HG03159 (cell line): ENCODE data around the gene ITGB3.
"Not testable (repeated sequence)": the region's sequence is repeated elsewhere in the genome, so short reads cannot be mapped to it uniquely, and the experiment has no call there.

Source experiments
- ATAC-seq: cut with Tn5 transposase; IDR thresholded peaks from one replicate; pipeline ENCODE4 v1.9.1; 2021; ENCODE audit warnings: mild to moderate bottlenecking, moderate library complexity; ENCODE audit not compliant: unreplicated experiment

Gene ITGB3

DNA sequence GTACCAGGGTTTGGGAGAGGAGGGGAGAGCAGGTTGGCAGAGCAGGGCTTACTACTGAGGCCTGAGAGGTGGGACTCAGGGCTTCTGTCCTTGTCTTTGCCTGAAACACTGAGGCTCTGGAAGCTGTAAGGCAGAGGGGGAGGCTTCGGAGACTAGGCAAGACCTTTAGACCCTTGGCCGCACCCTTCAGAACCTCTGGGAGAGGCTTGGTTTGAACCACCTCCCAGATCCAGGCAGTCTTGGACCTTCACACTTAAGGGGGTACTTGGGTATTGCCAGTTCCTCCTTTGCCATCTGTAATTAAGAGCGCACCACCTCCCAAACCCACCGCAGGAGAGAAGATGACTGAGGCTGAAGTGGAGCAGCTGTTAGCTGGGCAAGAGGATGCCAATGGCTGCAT, 31.6 kb upstream of the ITGB3 start:
- ATAC-seq, result no peak

DNA sequence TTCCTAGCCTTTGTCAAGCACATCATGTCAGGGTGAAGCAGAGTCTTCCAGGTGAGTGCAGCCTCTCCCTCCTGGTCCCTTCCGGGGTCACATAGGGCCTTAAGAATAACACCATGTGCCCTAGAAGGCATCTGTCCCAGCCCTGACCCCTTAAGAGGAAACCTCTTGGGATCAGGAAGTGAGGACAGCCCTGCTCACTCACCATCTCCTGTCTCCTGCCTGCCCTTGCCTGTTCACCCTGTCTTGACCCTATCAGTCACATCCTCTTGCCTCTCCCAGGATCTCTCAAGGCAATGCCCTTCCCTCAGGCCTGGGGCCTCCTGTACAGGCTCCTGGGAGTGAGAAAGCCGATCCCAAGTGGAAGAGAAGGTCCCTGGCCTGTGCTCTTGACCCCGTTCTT, 30.6 kb upstream of the ITGB3 start:
- no peak for ATAC-seq

DNA sequence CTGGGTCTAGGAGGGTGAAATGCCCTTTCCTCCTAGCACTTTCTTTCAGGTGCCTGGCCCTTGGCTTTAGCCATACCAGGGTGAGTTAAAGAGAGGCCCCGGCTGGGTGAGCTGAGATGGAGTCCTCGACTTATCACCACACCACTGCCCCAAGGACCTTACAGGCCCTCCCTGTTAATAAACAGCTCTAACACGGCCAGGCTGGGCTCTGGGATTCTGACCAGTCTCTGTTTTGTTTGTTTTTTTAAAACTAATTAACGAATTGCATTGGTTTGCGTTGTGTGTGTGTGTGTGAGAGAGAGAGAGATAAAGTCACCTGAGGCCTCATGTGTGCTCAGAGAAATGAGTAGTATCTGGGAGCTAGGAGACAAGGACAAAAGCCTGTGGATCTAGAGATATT, 30.2 kb upstream of the ITGB3 start:
- no peak for ATAC-seq

DNA sequence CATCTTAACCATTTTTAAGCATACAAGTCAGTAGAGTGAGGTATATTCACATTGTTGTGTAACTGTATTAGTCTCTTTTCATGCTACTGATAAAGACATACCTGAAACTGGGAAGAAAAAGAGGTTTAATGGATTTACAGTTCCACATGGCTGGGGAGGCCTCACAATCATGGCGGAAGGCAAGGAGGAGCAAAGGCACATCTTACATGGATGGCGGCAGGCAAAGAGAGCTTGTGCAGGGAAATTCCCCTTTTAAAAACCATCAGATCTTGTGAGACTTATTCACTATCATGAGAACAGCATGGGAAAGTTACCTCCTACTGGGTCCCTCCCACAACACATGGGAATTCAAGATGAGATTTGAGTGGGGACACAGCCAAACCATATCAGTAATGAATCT, 29.6 kb upstream of the ITGB3 start:
- ATAC-seq, result not testable (repeated sequence)

DNA sequence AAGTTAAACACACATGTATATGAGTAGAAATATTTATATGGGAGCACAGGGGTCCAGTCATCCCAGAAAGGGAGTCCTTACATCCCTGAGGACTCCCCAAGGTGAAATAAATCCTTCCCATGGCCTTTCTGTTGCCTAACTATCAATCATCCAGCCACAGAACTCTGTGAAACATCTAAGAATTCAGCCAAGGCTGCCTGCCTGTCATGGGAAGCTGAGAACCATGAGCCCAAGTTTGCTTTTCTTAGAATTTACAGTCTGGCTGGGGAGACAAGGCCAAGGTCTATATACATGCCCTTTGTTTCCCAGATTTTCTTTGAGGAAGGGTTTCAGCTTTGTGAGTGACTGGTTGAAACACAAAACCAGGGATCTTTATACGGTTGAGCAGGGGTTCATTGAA, 28.7 kb upstream of the ITGB3 start:
- no peak for ATAC-seq

DNA sequence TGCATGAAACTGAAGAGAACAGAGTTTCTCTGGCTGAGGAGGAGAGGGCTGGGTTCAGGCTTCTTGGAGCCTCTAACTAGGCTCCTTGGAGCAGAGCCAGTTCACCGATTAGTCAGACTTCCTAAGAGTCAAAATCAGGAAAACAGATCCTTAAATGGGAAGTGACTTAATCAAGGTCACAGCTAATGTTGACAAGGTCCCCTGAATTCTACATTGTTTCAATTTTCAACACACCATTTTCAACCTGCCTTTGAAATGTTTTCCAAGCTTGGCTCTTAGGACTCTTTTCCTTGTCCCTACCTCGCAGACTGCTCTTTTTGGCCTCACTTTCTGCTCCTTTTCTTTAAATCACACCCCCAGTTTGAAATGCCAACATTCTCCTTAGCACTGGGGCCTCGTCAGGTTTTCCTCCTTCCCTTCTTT, 28.2 kb upstream of the ITGB3 start:
- no peak for ATAC-seq

DNA sequence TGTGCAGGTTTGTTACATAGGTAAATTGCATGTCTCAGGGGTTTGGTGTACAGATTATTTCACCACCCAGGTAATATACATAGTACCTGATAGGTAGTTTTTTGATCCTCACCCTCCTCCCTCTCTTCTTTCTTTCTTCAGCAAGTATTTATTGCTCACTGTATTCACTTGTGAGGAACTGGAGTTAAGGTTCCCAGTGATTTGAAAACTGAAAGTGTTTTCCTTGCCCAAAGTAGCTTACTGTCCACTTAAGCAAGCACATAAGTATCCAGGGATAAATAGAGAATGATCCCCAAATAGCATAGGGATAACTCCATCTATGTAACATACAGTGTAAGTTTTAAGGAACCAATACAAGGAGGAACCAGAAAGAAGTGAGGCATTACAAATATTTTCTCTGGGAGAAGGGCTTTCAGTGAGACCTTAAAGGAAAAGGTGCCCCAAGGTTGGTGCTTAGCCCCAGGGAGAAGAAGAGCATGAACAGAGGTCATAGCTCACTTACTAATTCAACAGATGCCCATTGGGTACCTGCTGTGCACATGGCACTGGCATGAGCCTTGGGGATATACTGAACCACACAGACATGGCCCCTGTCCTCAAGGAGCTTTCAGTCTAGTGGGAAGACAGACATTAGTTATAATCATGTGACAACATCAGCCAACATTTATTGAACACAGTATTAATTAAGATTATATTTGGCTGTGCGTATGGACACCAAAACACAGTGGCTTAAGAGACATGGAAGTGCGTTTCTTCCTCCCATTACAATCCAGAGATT, 27.5 kb upstream of the ITGB3 start:
- no peak for ATAC-seq

DNA sequence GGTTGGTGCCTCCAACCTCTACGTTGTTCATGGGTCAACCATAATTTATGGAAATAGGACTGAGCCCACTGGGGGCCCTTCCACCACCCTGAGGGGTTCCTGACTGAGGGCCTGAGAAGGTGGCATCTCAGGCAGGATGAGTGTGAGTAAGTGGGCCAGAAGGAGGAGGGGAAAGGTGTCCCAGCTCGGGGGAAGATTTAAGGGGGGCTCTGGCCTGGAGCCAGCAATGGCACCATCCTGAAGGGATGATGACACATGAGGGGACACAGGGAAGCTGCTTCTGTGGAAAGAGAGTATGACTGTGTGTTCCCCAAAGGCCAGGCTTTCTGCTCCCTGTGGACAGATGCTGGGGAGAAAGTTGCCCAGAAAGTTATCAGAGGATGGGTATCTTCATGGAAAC, 25.8 kb upstream of the ITGB3 start:
- ATAC-seq, result no peak

DNA sequence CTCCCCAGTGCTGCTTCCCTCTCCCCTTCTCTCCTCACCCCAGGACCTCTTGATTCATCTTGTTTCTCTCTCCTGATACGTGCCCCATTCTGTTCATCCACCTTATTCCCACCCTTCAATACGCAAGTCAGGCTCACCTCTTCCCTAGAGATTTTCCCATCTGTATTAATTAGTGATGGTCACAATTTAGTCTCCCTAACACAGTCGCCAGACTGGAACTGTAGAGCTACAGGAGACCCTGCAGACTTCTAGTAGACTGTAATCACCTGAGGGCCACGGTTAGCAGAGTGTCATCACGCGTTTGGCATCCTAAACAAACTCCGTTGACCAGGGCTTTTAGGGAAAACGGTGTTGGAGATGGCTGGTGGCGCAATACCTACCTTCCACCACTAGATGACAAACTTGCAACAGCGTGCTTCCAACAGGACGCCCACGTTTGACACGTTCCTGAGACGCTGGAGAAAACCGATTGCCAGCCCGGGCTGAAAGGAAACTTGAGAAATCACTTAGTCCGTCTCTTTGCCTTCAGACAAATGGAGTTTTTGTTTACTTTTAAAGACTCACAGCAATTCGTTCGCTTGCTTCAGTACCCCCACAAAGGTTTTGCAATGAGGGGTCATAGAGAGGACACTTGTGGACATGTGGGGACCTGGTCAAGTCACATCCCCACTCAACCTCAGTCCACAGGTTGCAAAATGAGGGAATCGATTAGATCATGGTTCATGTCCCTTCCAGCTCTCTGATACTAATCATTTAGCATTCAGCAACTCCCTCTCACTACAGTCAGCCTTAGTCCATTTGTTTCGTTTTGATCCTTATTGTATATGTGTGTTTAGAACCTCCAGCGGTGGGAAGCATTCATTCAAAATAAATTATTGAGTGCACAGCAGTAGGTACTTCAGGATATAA, 23.8 kb upstream of the ITGB3 start:
- no peak for ATAC-seq

DNA sequence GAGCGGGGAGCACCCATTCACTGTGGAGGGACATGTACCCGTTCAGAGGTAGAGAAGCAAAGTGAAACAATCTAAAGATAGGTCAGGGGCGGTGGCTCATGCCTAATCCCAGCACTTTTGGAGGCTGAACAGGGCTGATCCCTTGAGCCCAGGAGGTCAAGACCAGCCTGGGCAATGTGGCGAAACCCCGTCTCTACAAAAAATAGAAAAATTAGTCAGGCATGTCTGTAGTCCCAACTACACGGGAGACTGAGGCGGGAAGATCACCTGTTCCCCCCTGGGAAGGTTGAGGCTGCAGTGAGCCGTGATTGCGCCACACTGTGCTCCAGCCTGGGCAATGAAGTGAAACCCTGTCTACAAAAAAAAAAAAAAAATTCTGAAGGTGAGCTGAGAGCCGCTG, 22.8 kb upstream of the ITGB3 start:
- no peak for ATAC-seq

DNA sequence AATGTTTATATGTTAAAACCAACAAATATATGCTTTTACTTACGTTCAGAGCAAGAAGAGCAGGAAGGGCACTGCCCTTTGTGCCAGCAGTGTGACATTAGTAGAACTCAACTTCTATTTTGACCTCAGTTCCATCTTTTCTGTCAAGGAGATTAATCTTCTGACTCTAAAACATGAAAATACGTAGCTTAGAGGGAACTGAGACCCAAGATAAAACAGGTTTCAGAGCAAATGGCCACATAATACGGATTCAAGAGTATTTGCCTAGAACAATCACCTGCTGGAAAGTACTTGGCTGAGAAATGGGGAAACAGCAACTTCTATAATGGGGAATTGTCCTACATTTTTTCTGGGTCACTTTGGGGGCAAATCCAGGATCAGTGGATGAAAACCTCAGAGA, 22.3 kb upstream of the ITGB3 start:
- no peak for ATAC-seq

DNA sequence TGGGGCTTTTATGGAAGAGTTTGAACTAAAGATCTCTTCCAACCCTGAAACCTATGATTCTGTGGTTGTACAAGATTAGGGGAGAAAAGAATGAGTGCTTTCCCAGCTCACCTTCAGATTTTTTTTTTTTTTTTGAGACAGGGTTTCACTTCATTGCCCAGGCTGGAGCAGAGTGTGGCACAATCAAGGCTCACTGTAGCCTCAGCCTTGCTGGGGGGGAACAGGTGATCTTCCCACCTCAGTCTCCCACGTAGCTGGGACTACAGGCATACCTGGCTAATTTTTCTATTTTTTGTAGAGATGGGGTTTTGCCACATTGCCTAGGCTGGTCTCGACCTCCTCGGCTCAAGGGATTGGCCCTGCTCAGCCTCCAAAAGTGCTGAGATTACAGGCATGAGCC, 21.8 kb upstream of the ITGB3 start:
- ATAC-seq, result no peak

DNA sequence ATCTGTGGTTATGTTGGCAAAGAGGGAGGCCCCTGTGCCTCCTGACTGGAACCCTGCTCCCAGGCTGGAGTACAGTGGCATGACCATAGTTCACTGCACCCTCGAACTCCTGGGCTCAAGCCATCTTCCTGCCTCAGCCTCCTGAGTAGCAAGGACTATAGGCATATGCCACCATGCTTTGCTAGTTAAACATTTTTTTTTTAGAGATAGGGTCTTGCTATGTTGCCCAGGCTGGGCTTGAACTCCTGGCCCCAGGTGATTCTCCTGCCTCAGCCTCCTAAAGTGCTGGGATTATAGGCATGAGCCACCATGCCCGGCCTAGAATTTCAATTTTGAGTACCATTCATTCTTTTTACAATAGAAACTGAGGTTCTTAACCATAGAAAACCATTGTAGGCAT, 21.2 kb upstream of the ITGB3 start:
- no peak for ATAC-seq

DNA sequence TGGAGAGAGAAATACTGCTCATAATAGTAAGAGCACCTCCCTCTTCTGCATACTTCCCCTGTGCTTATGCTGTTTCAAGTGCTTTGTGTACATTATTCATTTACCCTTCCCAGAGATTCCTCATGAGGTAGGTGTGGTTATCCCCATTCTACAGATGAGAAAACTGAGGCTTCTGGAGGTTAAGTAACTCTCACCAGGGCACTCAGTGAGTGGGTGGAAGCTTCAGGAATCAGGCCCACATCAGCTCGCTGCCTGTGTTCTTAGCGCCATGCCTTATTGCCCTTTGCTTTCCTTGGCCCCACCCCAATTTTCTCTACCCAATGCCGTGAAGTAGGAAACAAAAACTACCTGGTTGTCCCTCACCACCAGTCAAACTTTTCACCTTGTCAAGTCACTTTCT, 18.1 kb upstream of the ITGB3 start:
- ATAC-seq, result no peak

DNA sequence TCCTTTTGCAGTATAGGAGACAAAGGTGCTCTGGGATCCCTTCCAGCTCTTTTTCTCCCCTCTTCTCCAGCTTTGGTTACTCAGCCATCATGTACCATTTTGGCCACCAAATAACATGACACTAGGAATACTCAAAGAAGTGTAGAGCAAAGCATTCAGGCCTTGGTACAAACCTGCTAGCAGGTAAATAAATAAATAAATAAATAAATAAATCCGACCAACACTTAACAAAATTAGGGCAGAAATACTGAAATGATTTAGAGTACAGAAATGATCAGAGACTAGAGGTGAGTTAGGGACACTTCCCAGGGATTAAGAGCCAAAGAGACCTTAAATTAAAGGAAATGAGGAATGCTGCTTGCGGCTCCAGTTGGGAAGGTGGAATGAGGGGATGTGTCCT, 17.7 kb upstream of the ITGB3 start:
- no peak for ATAC-seq

DNA sequence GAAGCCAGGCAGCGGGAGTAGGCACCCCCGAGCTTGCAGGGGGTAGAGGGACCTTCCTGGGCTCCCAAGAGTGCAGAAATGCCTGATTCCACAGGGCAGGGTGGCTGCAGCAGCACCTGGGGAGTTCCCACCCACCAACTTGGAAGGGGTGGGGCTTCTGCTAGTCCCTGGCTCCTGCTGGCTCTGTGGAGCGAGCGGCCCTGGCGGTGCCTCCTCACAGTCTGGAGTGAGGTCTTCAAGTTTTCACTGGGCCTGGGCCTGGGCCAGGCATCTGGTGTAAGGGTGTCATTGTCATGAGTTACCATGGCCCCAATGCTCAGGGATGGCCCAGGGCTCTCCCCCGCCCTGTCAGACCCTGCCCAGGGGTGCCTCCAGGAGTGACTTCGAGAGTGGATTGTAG, 15.8 kb upstream of the ITGB3 start:
- ATAC-seq, result no peak

DNA sequence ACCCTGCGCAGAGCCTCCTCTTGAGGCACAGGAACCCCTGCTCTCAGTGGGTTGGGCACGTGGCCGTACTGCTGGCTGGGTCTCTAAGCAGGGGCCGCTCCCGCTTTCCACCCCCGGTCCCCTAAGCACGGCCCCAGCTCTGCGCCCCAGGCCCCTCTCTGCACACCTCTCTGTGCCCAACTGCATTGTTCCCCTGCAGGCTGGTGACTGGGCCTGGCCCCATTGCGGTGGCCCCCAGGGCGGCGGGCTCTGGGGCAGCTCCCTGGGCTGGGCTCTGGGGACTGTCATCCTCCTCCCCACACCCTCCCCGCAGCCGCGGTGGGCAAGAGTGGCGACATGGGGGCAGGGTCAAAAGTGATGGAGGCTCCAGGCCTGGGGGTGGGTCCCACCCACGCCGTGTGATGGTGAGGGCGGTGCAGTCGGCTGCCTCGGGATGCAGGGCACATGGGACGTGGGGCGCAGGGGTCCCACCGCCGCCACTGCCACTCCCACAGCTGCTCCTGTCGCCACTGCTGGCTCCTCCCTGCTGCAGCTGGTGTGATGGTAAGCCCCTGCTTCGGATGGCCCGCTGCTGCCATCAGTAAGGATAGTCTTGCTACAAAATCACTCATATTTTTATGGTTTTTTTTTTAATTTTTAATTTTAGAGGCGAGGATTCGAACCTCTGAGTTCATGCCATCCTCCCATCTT, 15.2 kb upstream of the ITGB3 start:
- no peak for ATAC-seq

DNA sequence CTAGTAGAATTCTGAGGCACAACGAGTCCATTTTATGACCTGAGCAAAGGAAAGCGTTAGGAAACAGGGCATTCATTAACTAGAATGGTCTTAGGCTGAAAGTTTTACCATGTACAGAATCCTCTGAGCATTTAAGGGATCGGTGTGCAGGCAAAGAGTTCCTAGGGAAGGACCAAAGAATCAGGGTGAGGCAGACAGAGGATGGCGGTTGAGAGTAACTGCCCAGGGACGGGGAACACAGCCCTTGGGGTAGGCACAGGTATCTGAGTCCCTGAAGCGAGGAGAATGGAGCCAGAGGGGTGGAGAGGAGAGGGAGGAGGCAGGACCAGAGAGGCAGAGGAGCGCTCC, 14.0 kb upstream of the ITGB3 start:
- ATAC-seq, result no peak

DNA sequence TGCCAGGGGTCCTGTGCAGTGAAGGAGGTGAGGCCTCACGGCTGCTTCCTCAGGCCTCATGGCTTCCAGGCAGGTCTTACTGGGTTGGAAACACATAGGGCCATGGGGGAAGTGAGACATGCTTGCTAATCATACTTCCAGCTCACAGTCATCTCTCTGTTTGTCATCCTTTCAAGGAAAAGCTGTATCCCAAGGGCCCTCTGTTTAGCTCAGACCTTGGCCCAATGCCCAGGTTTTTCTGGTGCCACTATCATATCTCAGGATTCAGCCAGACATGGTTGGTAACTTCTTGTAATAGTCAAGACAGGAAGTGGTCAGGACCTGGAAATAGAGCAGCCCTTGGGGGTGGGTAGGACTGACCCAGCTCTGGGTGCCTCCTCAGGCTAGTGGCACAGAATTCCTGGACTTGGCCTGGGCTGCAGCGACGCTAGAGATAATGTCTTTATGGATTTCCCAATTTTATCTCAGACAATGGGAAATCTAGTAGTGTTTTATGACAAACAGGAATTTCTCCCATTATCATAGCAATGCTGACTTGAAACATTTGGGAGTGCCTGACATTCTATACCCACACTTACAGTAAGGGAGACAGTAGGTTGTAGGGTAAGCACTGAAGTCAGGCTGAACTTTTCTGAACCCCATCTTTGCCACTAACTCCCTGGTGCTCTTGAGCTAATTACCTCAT, 13.5 kb upstream of the ITGB3 start:
- ATAC-seq, result no peak

DNA sequence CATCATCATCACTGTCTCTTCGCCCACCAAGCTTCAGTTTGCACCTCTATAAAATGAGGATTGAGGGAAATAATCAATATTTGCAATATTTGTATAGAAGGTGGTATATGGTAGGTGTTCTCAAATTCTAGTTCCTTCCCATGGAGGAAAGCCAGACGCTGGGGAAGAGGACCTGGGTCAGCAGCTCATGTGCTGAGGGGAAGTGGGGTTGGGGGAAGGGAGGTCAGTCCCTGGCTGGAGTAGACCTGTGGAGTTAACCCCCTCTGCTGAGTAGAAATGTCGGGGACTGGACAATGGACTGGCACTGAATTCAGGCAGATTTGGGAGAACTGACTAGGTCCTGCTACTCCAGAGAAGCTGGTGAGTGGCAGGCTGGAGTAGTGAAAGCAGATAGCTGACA, 12.8 kb upstream of the ITGB3 start:
- ATAC-seq, result no peak

DNA sequence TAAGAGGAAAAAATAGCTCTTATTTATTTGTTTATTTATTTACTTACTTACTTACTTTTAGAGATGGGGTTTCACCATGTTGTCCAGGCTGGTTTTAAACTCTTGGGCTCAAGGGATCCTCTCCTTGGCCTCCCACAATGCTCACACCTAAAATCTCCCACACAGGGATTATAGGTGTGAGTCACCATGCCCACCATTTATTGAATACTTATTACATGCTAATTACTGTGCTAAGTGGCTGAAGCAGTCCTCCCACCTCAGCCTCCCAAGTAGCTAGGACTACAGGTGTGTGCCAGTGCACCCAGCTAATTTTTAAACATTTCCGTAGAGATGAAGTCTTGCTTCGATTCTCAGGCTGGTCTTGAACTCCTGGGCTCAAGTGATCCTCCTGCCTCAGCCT, 11.0 kb upstream of the ITGB3 start:
- ATAC-seq, result no peak
